GM13977 (cell line): ENCODE results near the gene SNTG2.

Source experiments
- DNase-seq: peaks from one replicate; pipeline ENCODE4 v3.0.0; 2012; ENCODE audit warnings: low spot score
- CTCF ChIP-seq: IDR thresholded peaks from 2 replicates; pipeline ENCODE4 v1.5.1; 2012; ENCODE audit warnings: mild to moderate bottlenecking, control low read depth; ENCODE audit not compliant: insufficient read depth; ENCODE audit errors: extremely low read depth, missing control alignments
- in situ Hi-C: fragments of 300-500 bp; cut with MboI; formaldehyde crosslinking; loops from one replicate; pipeline ENCODE4 v1.12.0; 2022; ENCODE audit warnings: low sequenced_read_pairs, low pct_unique_long_range_greater_than_20kb, mixed read lengths, inconsistent platforms; ENCODE audit not compliant: unreplicated experiment

The SNTG2 gene

GRCh38 chr2:1004398-1004797 is 53.7 kb downstream of the SNTG2 start:
- no peak for TF ChIP-seq CTCF
- no peak for DNase-seq
- in situ Hi-C loops = no loop called here

GRCh38 chr2:1010415-1010930 is 59.8 kb downstream of the SNTG2 start:
- in situ Hi-C loops = no loop called here
- DNase-seq = no peak
- TF ChIP-seq CTCF = no peak

GRCh38 chr2:1011006-1011405 is 60.4 kb downstream of the SNTG2 start:
- DNase-seq = no peak
- no peak for TF ChIP-seq CTCF
- in situ Hi-C loops = no loop called here

- DNase-seq = no peak
- no peak for TF ChIP-seq CTCF
- in situ Hi-C loops = no loop called here
Observed at GRCh38 chr2:1011985-1012384, 61.3 kb downstream of the SNTG2 start.

GRCh38 chr2:1014802-1015201 is 64.2 kb downstream of the SNTG2 start:
- in situ Hi-C loops = no loop called here
- DNase-seq = no peak
- TF ChIP-seq CTCF = no peak

- in situ Hi-C loops = no loop called here
- no peak for TF ChIP-seq CTCF
- no peak for DNase-seq
Observed at GRCh38 chr2:1016500-1016899, 65.9 kb downstream of the SNTG2 start.

GRCh38 chr2:1017827-1018226 is 67.2 kb downstream of the SNTG2 start:
- DNase-seq = no peak
- TF ChIP-seq CTCF = no peak
- in situ Hi-C loops = no loop called here
